Measurements from ENCODE around the gene PRIM2.
"Not testable (repeated sequence)": the region's sequence is repeated elsewhere in the genome, so short reads cannot be mapped to it uniquely, and the experiment has no call there.

PRIM2 gene

GRCh38 chr6:57445790-57446468, 128.5 kb downstream of the PRIM2 start:
- DNase-seq (ENCODE audit: low spot score): not testable (repeated sequence)

- not testable (repeated sequence) for DNase-seq (ENCODE audit: low spot score)
Observed at GRCh38 chr6:57449496-57450066, 132.2 kb downstream of the PRIM2 start.

GRCh38 chr6:57459781-57460180, 142.4 kb downstream of the PRIM2 start:
- not testable (repeated sequence) for DNase-seq (ENCODE audit: low spot score)

GRCh38 chr6:57461022-57461421, 143.6 kb downstream of the PRIM2 start:
- not testable (repeated sequence) for DNase-seq (ENCODE audit: low spot score)

GRCh38 chr6:57463809-57464208, 146.4 kb downstream of the PRIM2 start:
- not testable (repeated sequence) for DNase-seq (ENCODE audit: low spot score)

- not testable (repeated sequence) for DNase-seq (ENCODE audit: low spot score)
Observed at GRCh38 chr6:57465968-57466367, 148.5 kb downstream of the PRIM2 start.

GRCh38 chr6:57469072-57469471, 151.6 kb downstream of the PRIM2 start:
- DNase-seq (ENCODE audit: low spot score): no peak

GRCh38 chr6:57470148-57470547, 152.7 kb downstream of the PRIM2 start:
- not testable (repeated sequence) for DNase-seq (ENCODE audit: low spot score)

- DNase-seq (ENCODE audit: low spot score): not testable (repeated sequence)
Observed at GRCh38 chr6:57471314-57471864, 154.0 kb downstream of the PRIM2 start.

- not testable (repeated sequence) for DNase-seq (ENCODE audit: low spot score)
Observed at GRCh38 chr6:57472861-57473362, 155.5 kb downstream of the PRIM2 start.

- not testable (repeated sequence) for DNase-seq (ENCODE audit: low spot score)
Observed at GRCh38 chr6:57474862-57475475, 157.5 kb downstream of the PRIM2 start.

GRCh38 chr6:57475656-57476055, 158.2 kb downstream of the PRIM2 start:
- not testable (repeated sequence) for DNase-seq (ENCODE audit: low spot score)

GRCh38 chr6:57480194-57480593, 162.8 kb downstream of the PRIM2 start:
- not testable (repeated sequence) for DNase-seq (ENCODE audit: low spot score)

- not testable (repeated sequence) for DNase-seq (ENCODE audit: low spot score)
Observed at GRCh38 chr6:57481121-57481520, 163.7 kb downstream of the PRIM2 start.

- DNase-seq (ENCODE audit: low spot score): not testable (repeated sequence)
Observed at GRCh38 chr6:57482471-57482870, 165.0 kb downstream of the PRIM2 start.

- DNase-seq (ENCODE audit: low spot score): not testable (repeated sequence)
Observed at GRCh38 chr6:57486494-57487081, 169.2 kb downstream of the PRIM2 start.

- not testable (repeated sequence) for DNase-seq (ENCODE audit: low spot score)
Observed at GRCh38 chr6:57488551-57488950, 171.1 kb downstream of the PRIM2 start.

- DNase-seq (ENCODE audit: low spot score): not testable (repeated sequence)
Observed at GRCh38 chr6:57489887-57490286, 172.5 kb downstream of the PRIM2 start.

GRCh38 chr6:57491795-57492194, 174.4 kb downstream of the PRIM2 start:
- not testable (repeated sequence) for DNase-seq (ENCODE audit: low spot score)

GRCh38 chr6:57496251-57496650, 178.8 kb downstream of the PRIM2 start:
- DNase-seq (ENCODE audit: low spot score): not testable (repeated sequence)

- not testable (repeated sequence) for DNase-seq (ENCODE audit: low spot score)
Observed at GRCh38 chr6:57500368-57501021, 183.1 kb downstream of the PRIM2 start.

- not testable (repeated sequence) for DNase-seq (ENCODE audit: low spot score)
Observed at GRCh38 chr6:57502387-57502786, 185.0 kb downstream of the PRIM2 start.
